ENCODE results near the gene CCL21.

GRCh38 chr9:34671307-34671706 lies 38.6 kb downstream of the CCL21 start:
- TF ChIP-seq CTCF (conservative IDR thresholded peaks at IDR 0.05) (no peak), ZFX (IDR thresholded peaks at IDR 0.05) (no peak)
